Measurements from ENCODE around the gene SCNN1G.

The SCNN1G gene

DNA sequence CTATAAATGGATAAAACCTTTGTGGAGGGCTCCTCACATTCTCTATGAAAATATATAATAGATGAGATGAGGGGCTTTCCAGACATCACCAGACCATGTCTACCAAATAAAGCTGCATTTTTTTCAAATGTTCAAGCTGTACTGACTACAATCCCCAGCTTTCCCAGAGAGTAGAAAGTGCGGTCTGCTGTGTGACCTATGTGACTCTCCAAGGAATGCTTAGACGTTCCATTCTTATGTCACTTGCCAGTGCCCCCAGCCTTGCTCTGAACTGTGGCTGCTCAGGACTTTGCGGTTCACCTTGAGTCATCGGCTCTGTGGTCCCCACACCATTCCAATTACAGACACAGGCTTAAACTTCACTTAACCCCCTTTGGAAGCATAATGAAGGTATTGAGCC, 71.8 kb downstream of the SCNN1G start:
- in situ Hi-C loops (cut with HindIII; ENCODE audit: low pct_unique_long_range_greater_than_20kb, low sequenced_read_pairs), result no loop called here

DNA sequence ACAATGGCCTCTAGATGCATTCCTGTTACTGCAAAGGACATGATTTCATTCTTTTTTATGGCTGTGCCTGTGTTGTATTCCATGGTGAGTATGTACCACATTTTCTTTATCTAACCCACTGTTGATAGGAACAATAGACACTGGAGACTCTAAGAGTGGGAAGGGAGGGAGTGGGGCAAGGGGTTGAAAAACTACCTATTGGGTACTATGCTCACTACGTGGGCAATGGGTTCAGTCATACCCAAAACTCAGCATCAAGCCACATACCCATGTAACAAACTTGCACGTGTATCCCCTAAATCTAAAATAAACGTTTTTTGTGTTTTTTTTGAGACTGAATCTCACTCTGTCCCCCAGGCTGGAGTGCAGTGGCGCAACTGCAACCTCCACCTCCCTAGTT, 72.5 kb downstream of the SCNN1G start:
- DNase-seq (ENCODE audit: low read depth in 1 of 2, low spot score in 1 of 2), result no peak
- in situ Hi-C loops (cut with HindIII; ENCODE audit: low pct_unique_long_range_greater_than_20kb, low sequenced_read_pairs), result no loop called here
- no peak for TF ChIP-seq JUND (IDR thresholded peaks at IDR 0.05; ENCODE audit: low read depth)

More for the DNA sequence above, 71.8 kb downstream of the SCNN1G start:
- TF ChIP-seq JUND (IDR thresholded peaks at IDR 0.05; ENCODE audit: low read depth), result no peak
- DNase-seq (ENCODE audit: low read depth in 1 of 2, low spot score in 1 of 2), result peak in 1 of 2 experiments; percentile 26

DNA sequence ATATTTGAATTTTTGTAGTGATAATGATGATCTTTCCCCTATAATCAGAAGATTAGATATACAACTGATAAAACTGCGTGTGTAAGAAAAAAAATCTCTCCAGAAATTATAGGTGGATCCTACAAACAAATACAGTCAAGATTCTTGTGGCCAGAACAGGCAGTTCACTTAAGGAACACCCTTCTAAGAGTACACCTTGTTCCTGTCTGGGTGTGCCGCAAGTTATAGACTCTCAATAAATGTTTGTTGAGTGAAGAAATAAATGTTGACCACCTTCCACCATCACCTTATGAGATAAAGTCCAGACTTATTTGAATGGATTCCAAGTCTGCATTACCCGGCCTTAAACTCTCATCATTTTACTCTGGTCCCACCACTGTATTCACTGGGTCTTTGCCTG, 73.9 kb downstream of the SCNN1G start:
- no peak for TF ChIP-seq JUND (IDR thresholded peaks at IDR 0.05; ENCODE audit: low read depth)
- in situ Hi-C loops (cut with HindIII; ENCODE audit: low pct_unique_long_range_greater_than_20kb, low sequenced_read_pairs), result no loop called here
- DNase-seq (ENCODE audit: low read depth in 1 of 2, low spot score in 1 of 2), result no peak

DNA sequence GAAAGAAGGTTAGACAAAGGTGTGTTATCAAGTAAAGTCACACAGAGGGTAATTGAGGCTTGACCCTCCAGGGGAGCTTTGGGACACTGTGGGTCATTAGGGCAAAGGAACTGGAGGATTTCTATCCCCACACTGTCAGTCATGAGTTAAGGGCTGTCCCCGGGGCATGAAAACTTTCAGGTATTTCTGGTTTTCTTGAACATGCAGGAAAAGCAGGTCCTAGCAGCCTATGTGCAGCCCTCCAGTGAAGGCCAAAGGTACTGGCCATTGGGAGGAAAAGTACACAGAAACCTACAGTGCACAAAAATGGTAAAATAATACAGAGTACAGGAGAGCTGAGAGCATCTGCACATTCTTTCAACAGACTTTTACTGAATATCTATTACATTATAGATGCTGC, 75.1 kb downstream of the SCNN1G start:
- no peak for TF ChIP-seq JUND (IDR thresholded peaks at IDR 0.05; ENCODE audit: low read depth)
- in situ Hi-C loops (cut with HindIII; ENCODE audit: low pct_unique_long_range_greater_than_20kb, low sequenced_read_pairs), result no loop called here
- peak; percentile 31 to 94 for DNase-seq (ENCODE audit: low read depth in 1 of 2, low spot score in 1 of 2)

DNA sequence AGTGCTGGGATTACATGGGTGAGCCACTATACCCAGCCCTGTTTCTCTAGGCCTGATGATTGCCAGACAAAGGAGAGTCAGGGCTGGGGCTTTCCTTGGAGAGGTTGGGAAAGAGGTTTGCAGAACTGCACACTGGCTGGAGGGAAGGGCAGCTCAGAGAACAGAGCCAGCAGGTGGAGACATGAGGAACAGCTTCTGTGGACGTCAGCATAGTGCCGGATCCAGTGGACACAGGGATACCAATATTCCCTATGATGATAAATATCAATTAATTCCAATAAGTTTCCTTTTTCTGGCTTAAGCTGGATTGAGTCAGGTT, 76.3 kb downstream of the SCNN1G start:
- no peak for TF ChIP-seq JUND (IDR thresholded peaks at IDR 0.05; ENCODE audit: low read depth)
- DNase-seq (ENCODE audit: low read depth in 1 of 2, low spot score in 1 of 2), result peak in 1 of 2 experiments; percentile 37
- in situ Hi-C loops (cut with HindIII; ENCODE audit: low pct_unique_long_range_greater_than_20kb, low sequenced_read_pairs), result no loop called here

Measured in T47D (cell line).